IPS DF 19.7 (cell line): ENCODE results near the gene PACRG.

Experiments
- DNase-seq: peaks from one replicate; pipeline ENCODE4 v3.0.0-alpha.2; 2013; ENCODE audit warnings: low read depth, low spot score

The PACRG gene

DNA sequence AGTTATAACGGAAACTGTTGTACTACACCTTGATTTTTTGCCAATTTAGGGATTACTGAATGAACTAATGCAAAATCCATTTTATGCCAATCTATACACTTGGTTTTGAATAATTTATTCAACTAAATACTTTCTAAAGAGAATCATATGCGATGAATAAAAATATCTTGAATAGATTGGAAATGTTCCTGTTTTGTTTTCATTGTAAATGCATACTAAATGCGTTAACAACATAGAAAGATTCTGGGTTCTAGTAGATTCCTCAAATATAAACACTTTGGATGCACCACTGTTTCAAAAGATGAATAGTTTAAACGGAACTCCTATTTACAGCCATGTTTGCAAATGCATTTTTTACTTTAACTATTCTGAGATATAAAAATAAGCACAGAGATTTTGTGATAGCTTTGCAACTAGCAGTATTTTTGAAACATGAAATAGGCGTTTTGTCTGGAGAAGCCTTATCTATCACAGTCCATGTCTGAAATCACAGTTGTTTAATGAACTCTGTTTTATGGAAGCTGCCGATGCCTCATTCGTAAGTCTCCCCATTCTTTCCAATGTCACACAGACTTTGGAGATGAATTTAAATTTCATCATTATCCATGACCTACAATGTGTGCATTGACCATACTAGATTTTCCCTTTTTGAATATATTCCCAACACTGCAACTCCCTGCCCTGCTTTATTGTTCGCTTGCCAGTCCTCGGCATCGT lies 409.1 kb downstream of the PACRG start:
- DNase-seq, result no peak

DNA sequence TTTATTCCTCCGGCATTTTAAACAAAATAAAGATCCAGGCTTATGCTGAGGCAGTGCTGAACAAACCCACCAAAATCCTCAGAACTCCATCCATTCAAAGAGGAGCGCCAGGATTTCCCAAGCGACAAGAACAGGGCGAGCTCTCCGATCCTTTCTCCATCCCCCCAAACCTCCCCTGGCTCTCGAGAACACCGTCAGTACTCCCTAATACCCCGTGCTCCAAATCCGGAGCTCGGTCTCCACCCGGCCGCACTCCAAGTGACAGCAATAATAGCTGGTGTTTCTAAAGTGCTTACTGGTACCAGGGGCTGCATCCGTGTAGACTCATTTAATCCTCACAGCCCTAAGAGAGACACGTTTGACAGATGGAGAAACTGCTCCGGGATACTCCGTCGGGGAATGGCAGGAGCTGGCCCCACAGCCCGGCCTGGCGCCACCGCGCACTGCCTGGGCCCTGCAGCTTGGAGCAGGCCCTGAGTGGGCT lies 409.7 kb downstream of the PACRG start:
- no peak for DNase-seq

DNA sequence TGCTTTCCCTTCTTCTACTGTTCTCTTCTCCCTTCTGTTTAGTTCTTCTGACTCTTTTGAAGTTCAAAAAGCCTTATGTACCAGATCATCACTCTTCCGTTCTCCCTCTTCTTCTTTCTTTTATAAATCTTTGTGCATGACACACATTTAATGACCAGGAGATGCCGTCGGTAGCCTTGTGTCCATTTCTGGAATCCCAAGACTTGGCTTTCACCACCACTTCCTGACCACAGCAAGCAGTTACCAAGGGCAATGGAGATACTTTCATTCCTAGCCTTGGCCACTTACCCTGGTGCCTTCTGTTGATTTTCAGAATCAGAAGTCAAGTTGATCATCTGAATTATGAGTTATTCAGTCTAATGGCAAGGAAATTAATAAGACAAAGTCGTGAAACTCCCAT lies 418.3 kb downstream of the PACRG start:
- DNase-seq, result no peak

DNA sequence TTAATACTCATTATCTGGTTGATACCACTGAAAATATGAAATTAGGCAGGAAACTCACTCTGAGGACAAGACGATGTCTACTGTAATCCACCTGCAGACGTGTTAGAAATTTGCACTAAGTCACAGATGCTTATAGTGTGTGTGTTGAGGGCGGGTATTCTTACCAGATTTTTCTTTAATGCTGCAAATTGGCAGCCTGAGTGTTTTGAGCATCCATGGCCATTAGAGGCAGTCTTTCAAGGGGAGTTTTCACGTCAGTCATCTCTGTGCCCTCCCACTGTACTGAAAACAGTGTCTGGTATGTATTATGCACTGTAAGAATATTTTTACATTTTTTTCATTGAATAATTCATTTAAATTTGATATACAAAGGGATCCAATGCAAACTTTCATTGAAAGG lies 420.2 kb downstream of the PACRG start:
- no peak for DNase-seq

DNA sequence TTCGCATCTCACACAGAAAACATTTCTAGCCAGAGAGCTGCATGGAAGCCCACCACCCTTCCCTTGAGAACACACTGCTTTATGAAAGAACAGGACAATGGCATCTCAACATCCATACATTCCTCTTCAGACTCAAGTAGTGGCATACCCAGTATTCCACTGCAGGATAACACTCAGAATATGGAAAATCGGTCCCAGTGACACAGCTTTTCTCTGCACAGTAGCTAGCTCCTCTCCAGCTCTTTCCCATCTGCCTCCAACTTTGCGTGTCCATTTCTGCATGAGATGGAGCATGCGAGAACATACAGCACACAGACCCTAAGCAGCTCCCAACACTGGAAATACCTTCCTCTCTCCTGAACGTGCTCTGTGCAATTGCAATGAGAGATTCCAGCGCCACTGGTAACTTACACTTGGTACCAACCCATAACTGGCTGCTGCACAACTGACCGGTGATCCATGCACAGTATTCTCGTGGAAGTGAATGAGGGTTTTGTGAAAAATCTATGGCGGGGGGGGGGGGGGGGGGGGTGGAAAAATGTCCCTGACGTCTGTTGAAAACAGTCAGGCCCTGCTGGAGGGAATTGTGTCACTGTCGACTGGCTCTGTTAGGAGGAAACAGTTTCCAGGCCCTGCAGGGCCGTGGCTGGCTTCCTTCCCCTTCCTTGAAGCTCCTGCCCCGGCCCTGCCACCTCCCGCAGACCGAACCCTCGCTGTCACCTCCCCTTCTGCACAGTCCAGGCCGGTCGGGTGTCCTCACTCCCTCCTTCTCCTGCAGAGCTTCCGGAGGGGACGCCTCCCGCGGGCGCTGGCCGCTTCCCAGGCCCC lies 420.9 kb downstream of the PACRG start:
- no peak for DNase-seq

DNA sequence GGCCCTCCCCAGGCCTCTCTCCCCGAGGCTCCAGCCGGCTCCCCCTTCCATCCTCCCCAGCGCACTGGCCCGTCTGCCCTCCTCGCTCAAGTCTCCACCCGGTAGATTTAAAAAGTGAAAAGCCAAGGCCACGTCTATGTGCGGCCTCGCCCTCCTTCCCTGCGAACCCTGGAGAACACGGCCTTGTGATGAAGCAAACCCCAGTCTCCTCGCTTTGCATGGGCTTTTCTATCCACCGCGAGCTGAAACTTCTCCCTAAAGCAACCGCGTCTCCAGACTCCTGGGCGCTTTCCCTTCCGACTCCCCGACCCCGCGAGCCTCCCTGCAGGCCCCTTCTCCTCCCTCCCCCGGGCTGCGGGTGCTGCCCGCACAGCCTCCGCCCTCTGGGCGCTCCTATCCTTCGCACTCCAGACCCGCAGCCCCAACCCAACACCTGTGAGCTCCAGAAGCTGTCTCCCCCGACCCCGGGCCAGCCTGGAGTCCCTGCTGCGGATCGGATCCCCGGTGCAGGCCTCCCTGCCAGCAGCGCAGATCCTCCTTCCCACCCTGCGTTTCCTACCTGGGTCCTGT lies 421.6 kb downstream of the PACRG start:
- no peak for DNase-seq

DNA sequence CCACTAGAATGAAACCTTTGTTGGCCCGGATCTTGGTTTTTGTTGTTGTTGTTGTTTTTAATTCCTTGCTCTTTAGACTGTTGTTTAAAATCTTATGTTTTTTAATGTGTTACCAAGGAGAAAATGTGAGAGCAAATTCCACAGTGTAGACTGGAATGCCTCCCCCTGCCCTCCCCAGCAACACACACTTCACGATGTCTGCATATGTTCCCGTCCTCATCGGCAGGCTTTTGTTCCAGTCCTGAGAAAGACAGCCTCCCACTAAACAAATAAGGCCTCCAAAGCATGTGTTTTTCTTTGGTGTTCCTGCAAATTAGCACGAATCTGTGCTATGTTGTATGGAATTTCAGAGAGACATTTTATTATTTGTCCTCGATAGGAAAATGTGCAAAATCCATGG lies 423.4 kb downstream of the PACRG start:
- DNase-seq, result no peak

DNA sequence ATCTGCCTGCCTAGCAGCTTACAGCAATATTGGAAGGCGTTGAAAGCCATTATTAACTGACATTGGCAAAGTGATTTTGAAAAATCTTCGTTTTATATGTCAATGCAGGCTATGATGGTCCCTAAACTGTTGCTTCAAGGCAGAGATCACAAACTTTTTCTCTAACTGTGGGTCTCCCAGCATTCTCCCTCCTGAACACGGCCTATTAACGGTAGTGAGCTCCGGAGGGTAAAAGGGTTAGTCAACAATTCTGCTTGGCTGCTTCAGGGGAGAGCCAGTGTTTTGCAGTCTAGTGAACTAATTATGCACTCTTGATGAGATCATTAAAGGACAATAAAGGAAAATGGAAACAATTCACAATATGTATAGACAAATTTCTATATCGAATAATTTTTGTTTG lies 424.9 kb downstream of the PACRG start:
- DNase-seq, result no peak

DNA sequence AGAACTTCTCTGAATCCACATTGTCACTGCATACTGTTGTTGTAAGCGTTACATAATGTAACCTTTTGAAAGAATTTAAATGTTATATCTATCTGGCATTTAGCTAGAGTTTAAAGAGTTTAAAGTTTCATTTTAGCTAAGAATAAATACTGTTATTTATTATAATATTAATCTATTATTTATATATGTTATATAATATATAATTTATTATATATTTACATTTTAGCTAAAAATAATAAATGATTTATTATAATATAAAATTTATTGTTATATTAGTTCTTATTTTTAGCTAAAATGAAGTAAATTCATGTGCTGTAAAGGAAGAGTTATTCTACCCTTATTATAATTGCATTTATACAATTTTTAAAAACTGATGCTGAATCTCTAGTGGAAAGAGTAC lies 431.3 kb downstream of the PACRG start:
- DNase-seq, result no peak

DNA sequence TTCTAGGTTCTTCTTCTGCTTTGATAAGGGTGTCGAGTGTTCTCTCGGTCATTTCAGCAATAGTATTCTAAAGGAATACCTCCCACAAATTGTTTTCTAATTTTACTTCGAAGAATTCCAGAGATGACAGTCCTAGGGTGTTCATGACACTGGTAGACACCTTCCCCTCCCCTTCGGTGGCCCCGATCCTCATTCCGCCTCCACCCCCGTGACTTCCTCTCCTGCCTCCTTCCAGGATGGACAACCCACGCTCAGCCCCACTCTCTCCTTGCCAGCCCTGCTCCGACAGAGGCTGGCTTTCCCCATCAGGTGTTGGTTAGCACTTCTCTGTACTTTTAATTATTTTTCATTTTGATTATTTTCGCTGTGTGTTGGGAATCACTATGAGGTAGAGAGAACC lies 431.9 kb downstream of the PACRG start:
- DNase-seq, result no peak

DNA sequence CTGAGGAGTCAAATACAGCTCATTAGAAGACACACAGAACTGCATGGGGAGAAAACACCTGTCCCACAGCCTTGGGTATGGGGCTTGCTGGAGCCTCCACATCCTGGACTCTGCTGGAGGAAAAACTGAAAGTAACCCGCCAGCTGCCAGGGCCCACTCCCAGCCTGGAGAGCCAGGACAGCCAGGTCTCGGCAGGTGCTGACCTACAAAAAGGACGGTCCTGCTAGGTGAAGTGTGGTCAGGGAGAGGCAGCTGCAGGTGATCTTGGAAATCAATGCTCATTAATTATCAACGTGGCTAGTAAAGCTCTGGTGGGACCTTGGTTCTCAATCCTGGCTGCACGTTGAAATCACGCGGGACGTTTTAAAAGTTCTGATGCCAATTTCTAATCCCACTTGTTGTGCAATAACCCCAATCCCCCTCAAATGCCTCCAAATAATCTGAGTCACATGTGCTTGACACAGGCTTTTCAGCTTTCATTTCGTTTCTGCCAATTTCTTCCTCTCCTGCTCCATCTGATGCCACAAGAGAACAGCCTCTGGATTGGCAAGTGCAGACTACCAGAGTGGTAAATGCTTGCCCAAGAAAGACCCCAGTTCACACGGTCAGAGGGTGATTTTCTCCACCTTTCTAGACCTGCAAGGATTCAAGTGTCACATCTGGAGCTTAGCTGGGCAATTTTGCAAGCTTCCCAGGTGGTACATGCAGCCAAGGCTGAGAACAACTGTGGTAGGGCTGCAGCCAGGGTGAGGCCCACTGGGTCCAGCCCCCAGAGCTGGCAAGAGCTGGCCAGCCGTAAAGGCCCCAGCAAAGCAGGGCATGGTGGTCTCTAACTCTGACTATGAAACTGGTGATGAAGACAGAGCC lies 434.5 kb downstream of the PACRG start:
- DNase-seq, result no peak

DNA sequence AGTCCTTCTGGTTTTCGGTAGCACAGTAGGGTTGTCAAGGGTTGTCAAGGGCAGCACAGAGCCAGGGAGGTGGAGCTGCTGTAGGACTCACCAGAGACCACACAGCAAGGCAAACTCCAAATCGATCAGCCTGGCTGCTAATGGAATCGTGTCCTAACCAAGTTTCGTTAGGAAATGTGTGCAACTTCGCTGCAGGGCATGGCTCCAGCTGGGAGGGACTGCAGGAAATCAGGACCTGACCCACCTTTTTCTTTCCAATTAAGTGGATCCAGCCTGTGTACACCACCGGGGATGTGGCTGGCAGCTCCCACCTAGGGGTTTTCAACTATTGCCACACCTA lies 435.1 kb downstream of the PACRG start:
- no peak for DNase-seq

DNA sequence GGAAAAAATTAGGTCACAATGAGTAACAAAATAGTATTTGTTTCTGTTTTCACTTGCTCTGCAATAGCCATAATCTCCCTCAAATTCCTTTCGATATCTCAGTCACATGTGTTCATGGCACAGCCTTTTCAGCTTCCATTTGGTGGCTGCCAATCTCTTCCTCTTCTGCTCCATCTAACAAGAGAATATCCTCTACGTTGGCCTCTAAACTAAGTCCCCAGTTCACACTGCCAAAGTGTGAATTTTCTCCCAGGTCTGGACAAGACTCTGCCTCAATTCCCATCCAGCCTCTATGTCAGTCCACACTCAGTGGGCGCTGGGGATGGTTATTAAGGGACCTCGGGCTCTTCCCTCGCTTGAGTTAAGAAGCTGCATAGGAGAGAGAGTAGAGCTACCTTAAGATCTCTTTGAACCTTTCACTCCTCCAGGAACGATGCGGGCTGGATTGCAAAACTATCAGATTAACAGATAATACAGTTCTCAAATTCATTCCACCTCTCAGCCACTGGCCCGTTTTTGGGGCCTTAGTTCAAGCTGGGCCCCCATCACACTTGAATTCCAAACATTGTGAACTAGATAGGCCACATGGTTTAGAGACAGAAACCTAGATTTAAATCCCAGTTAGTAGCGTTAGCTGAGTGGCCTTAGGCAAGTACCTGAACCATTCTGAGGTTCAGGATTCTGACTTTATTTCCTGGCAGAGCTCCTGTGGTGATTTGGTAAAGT lies 436.6 kb downstream of the PACRG start:
- no peak for DNase-seq

DNA sequence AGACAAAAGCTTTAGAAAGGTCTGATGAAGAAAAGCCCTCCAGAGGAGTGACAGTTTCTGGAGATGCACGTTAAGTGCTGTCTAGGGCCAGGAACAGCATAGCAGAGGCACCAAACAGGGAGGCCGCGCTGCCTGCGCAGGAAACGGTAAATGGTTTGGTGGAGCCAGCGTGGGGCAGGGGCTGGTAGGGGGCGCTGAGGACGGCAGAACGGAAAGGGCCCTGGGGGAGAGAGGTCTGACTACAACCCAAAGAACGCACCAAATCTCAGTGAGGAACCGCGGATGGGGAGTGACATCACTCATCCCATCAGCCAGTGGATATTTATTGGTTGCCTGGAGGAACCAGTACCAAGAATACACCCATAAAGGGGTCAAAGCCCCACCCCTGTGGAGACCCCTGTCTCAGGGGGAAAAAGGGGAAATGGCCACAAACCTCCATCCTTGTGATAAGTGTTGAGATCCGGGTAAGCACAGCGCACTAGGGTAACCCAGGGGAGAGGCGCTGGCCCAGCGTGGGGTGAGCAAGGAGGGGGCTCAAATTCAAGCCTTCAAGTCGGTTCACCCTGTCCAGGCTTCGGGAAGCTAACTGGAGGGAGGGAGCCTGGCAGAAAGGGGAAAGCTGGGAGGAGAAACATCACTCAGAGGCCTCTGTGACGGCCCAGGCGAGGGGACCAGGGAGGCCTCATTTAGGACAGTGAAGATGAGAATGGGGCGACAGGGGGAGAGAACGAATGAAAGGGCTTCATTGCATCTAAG lies 437.6 kb downstream of the PACRG start:
- DNase-seq, result no peak

DNA sequence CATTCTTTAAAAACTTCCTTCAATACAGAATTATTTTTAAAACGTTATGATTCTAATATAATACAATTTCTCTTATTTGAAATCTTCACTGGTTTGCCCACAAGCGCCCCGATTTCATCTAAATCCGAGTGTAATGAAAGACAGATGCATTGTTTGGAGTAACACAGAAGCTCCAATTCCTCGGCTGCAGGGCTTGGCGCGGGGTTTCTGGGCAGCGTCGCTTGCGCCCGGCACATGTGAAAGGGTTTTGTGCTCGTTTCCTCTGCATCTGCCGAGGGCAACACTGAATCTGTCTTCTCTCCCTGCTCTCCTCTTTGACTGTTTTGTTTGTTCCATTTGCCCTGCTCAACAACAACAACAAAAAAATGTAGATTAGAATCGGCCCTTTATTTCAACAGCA lies 438.1 kb downstream of the PACRG start:
- no peak for DNase-seq

DNA sequence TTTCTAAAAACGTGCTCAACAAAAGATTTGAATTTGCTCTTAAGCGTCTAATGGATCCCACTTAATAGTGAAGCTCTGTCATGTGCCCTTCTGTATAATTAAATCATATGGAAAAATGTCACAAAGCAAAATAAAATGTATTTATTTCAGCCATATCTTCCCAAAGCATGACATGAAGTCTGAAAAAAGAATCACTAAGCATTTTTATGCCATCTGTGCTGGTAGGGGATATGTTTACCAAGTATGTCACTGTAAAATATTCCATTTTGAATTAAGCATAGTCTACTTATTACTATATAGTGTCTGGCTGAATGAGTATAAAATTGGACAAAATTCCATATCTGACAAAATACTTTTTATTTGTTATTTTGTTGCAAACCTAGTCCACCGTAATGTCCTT lies 438.7 kb downstream of the PACRG start:
- DNase-seq, result no peak

DNA sequence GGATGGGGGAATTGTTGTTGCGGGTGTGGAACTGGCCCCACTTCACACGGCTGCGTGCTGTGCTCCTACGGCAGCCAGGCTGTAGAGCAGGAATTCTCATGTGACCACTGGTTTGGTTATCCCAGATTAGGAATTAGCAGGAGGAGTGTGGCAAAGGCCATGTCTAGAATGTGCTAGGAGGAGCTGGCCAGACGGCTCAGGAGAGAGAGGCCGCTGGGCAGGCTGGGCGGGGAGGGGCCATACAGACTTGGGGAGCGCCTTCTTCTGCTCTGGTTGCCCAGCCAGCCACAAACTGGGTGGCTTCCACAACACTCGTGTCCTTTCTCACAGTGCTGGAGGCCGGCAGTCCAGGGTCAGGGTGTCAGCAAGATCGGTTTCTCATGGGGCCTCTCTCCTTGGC lies 441.7 kb downstream of the PACRG start:
- DNase-seq, result no peak

DNA sequence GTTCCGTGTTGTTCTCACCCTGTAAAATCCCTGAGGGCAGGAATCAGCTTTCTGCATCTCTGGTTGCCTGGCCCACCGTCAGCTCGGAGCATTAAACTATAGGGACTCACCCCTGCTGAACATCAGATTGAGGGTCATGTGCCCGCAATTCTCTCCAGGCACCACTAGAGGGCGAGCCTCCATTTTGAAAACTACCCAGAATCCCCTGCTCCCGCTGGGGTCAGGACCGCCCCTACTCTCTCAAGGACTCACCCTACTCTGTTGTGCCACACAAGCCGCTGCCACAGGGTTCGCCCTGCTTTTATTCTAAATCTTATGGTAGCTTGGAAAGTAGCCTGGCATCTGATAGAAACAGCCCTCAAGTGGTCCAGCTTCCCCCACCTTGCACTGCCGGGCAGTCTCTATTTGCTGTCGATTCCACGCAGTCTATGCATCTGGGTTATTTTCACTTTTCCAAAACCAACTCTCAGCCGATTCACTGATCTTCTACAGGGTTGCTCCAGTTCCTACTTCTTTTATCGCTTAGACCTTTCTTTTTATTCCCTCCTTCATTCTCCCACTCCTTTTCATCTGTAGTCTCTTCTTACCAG lies 442.6 kb downstream of the PACRG start:
- no peak for DNase-seq

DNA sequence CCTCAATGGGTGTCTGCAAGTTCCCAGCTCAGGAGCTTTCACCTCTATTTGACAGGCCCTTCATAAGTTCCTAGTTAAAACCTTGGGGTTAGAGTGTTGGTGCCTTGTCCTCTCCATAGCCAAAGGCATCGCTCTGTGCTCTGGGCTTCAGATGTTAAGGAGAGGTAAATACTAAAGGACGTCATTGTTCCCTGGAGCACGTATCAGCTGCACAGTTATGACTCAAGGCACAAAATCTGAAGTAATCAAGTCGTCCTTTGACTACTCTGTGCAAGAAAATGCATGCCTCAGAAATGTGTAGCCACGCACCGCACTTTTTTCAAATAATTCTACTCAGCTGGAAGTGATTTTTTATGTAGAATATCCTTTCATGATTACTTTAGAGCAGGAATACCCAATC lies 446.0 kb downstream of the PACRG start:
- no peak for DNase-seq

DNA sequence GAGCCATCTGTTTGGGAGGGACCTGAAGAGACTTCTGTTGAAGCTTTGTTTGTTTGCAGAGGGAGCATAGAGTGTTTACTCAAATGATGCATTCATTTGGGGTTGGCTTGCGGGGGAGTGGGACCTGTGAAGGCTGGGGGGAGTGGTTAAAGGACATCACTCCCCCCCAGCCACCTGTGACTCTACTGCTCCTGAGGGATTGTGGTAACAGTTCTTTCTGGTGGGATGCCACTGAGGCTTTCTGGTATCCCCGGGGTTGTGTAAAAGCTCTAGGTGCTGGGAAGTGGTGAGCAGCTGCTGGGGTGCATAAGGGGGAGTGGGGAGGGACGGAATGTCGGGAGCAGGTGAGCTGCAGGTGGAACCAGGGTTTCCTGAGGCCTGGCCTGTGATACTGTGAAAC lies 447.5 kb downstream of the PACRG start:
- DNase-seq, result no peak
